ENCODE results near the gene ABCC8. TPM values are rescaled to one million over a fixed set of nuclear protein-coding genes. Genes with fewer than 3 reads are reported as not detected.
A peak's percentile ranks its signal among the peaks of the same experiment; 100 is the strongest.

The ABCC8 gene
- total RNA-seq, 1 donor = 0.27 TPM

- DNase-seq (ENCODE audit: low read depth in 2 of 3, low spot score in 2 of 3) = no peak
These were observed 108.1 kb downstream of the ABCC8 start for GRCh38 chr11:17368551-17368950.

GRCh38 chr11:17366495-17366894 is 110.2 kb downstream of the ABCC8 start:
- DNase-seq (ENCODE audit: low read depth in 2 of 3, low spot score in 2 of 3) = no peak

GRCh38 chr11:17354601-17354991 is 122.0 kb downstream of the ABCC8 start:
- peak; percentile 26 to 83 (median 75) for DNase-seq (ENCODE audit: low read depth in 2 of 3, low spot score in 2 of 3)

- peak in 1 of 3 donors; percentile 5 for DNase-seq (ENCODE audit: low read depth in 2 of 3, low spot score in 2 of 3)
These were observed 122.6 kb downstream of the ABCC8 start for GRCh38 chr11:17353821-17354600.

- DNase-seq (ENCODE audit: low read depth in 2 of 3, low spot score in 2 of 3) = peak; percentile 21 to 63 (median 36)
These were observed 123.5 kb downstream of the ABCC8 start for GRCh38 chr11:17352950-17353820.

- DNase-seq (ENCODE audit: low read depth in 2 of 3, low spot score in 2 of 3) = peak; percentile 55 to 78 (median 77)
These were observed 125.0 kb downstream of the ABCC8 start, which contains the start of gene NCR3LG1 for GRCh38 chr11:17351510-17352176. NCR3LG1 (plus strand) TSS chr11:17351800; CDS start chr11:17351970, 170 bp downstream.

GRCh38 chr11:17351172-17351509 is 125.5 kb downstream of the ABCC8 start:
- DNase-seq (ENCODE audit: low read depth in 2 of 3, low spot score in 2 of 3) = no peak

GRCh38 chr11:17350455-17351171 is 126.0 kb downstream of the ABCC8 start:
- DNase-seq (ENCODE audit: low read depth in 2 of 3, low spot score in 2 of 3) = no peak

- DNase-seq (ENCODE audit: low read depth in 2 of 3, low spot score in 2 of 3) = no peak
These were observed 129.0 kb downstream of the ABCC8 start for GRCh38 chr11:17347676-17348075.

GRCh38 chr11:17343907-17344306 is 132.7 kb downstream of the ABCC8 start:
- DNase-seq (ENCODE audit: low read depth in 2 of 3, low spot score in 2 of 3) = no peak

- DNase-seq (ENCODE audit: low read depth in 2 of 3, low spot score in 2 of 3) = no peak
These were observed 133.4 kb downstream of the ABCC8 start for GRCh38 chr11:17343257-17343656.

Other genes starting within 250 kb of the ABCC8 start
- gene NUCB2, start 200.1 kb downstream of the ABCC8 start, total RNA-seq = 93.7 TPM
- gene NCR3LG1, start 125.0 kb downstream of the ABCC8 start, total RNA-seq = 1.3 TPM
- 1.1 TPM for gene KCNJ11, start 88.2 kb downstream of the ABCC8 start, total RNA-seq
- gene USH1C, start 67.6 kb upstream of the ABCC8 start, total RNA-seq = not detected
- gene OTOG, start 70.4 kb upstream of the ABCC8 start, total RNA-seq = not detected
- not detected for gene MYOD1, start 242.7 kb upstream of the ABCC8 start, total RNA-seq